Kidney epithelial cell (primary cell): ENCODE data around the gene MAEA. TPM values are rescaled to one million over a fixed set of nuclear protein-coding genes. Genes with fewer than 3 reads are reported as not detected.
"Not testable (repeated sequence)": the region's sequence is repeated elsewhere in the genome, so short reads cannot be mapped to it uniquely, and the experiment has no call there.

Experiments used
- DNase-seq: peaks from one replicate; pipeline ENCODE4 v3.0.0-alpha.2; 2010; ENCODE audit warnings: low read depth
- H3K27me3 ChIP-seq: 2 replicates; pipeline ENCODE4 v1.6.0; 2011; ENCODE audit warnings: low read length; ENCODE audit not compliant: control insufficient read depth, insufficient read depth
- H3K36me3 ChIP-seq: 2 replicates; pipeline ENCODE4 v1.5.1; 2011; ENCODE audit warnings: low read length; ENCODE audit not compliant: control insufficient read depth, insufficient read depth
- H3K4me3 ChIP-seq: 2 replicates; pipeline ENCODE4 v1.5.1; 2011; ENCODE audit warnings: low read depth, mild to moderate bottlenecking, control low read depth, low read length
- CTCF ChIP-seq: IDR thresholded peaks from 2 replicates; pipeline ENCODE4 v1.5.1; 2011; ENCODE audit warnings: mild to moderate bottlenecking, moderate library complexity, low read length, control low read depth, inconsistent platforms; ENCODE audit not compliant: insufficient read depth, poor library complexity, severe bottlenecking
- total RNA-seq: library from RNA; depleted of rRNA; stranded (reverse); fragments of >200 nt; gene quantifications from 2 replicates; pipeline ENCODE4 v1.2.3, GENCODE V29; 2015

The MAEA gene
- total RNA-seq, 1 donor from 2014 or later: 79.1 TPM

- H3K4me3 ChIP-seq: no peak overlapping the region
- no peak for TF ChIP-seq CTCF
- H3K27me3 ChIP-seq: no peaks in the 10 kb centered on the region
- DNase-seq: no peak
- H3K36me3 ChIP-seq: peaks cover 5% of the 10 kb centered on the region
Measured at GRCh38 chr4:1329408-1330371, 40.0 kb downstream of the MAEA start.

GRCh38 chr4:1330761-1331590 lies 41.3 kb downstream of the MAEA start:
- no peaks in the 10 kb centered on the region for H3K27me3 ChIP-seq
- DNase-seq: no peak
- no peak overlapping the region for H3K4me3 ChIP-seq
- peaks cover 5% of the 10 kb centered on the region for H3K36me3 ChIP-seq
- no peak for TF ChIP-seq CTCF

- no peak for TF ChIP-seq CTCF
- no peak overlapping the region for H3K4me3 ChIP-seq
- H3K27me3 ChIP-seq: no peaks in the 10 kb centered on the region
- no peak for DNase-seq
- H3K36me3 ChIP-seq: peaks cover 5% of the 10 kb centered on the region
Measured at GRCh38 chr4:1331591-1332353, 42.1 kb downstream of the MAEA start.

GRCh38 chr4:1332686-1333085 lies 43.0 kb downstream of the MAEA start:
- H3K4me3 ChIP-seq: no peak overlapping the region
- no peaks in the 10 kb centered on the region for H3K27me3 ChIP-seq
- TF ChIP-seq CTCF: no peak
- DNase-seq: no peak
- H3K36me3 ChIP-seq: peaks cover 4% of the 10 kb centered on the region

- Histone ChIP-seq H3K4me3 (no peak overlapping the region), H3K36me3 (peaks cover 4% of the 10 kb centered on the region), H3K27me3 (no peaks in the 10 kb centered on the region)
- no peak for DNase-seq
- no peak for TF ChIP-seq CTCF
Measured at GRCh38 chr4:1333256-1333655, 43.6 kb downstream of the MAEA start.

- DNase-seq, H3K36me3 ChIP-seq, H3K27me3 ChIP-seq, H3K4me3 ChIP-seq: not testable (repeated sequence)
Measured at GRCh38 chr4:1333851-1334578, 44.3 kb downstream of the MAEA start.
